T1000 (cell line): ENCODE results near the gene CREB3L2.

ENCODE experiments used
- DNase-seq: peaks from one replicate; lab custom pipeline; 2025; ENCODE audit warnings: mixed read lengths; lab: John Stamatoyannopoulos, UW

The CREB3L2 gene

GRCh38 chr7:137898839-137899721, 102.8 kb downstream of the CREB3L2 start:
- DNase-seq = peak; percentile 56

DNA sequence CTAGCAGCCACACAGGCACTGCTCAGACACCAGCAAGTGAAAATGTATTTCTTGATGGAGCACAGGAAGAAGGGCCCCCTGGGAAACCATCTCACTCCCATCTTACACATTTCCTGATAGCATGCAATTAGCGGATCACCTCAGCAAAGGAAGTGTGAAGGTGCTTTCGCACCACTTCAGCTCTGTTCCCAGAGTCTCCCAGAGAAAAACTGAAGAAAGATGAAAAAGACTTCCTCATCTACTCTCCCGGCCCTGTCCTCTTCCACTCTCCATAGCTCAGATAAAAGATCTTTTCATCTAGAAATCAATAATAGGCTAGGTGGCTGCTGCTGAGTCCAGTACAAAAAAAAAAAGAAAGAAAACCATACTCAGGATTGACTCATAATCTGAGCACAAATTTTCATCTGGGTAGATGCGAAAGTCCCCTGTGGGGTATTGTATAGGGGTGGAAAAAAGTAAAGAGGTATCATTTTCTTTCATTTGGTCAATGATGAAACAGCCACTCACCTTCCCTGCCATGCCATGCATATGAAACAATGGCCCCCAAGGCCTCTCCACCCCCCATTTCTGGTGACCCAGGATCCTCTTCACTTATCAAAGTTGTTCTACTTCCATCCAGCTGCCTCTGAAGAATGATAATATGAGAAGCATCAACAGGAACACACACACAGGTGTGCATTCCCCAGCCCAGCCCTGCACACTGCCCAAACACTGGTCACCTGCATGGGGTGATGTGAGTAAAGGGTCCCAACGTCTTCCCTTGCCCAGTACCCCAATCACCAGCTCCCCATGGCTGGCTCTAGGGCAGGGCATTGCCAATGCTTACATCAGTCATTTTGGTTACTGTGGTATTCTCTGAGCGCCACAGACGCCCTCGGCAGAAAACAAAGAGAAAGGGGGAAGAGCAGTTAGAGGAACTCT, 106.3 kb downstream of the CREB3L2 start:
- DNase-seq = no peak

DNA sequence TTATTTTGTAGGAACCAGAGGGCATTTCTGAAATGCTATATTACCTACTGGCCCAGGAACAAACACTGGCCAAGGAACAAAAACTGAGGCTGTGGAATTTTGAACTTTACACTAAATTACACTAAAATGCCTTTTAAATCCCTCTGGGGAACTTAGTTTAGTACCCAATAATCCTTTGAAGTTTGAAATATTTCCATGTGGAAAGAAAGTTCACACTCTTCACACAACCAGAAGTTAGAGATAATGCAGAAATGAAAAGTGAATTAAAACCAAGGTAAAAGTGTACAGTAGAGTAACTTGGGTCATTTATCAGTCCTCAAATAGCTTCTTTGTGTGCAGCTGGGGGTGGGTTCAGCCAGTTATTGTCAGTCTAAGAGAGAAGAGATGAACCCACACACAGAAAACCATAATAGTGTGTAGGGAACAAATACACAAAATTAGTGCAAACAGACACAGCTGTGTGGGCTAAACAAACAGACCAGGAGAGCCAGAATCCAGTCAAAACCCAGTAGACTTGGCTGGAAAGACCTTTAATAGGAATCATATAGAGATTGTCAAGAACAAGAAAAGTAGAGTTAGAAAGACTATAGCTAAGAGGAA, 108.6 kb downstream of the CREB3L2 start:
- no peak for DNase-seq

DNA sequence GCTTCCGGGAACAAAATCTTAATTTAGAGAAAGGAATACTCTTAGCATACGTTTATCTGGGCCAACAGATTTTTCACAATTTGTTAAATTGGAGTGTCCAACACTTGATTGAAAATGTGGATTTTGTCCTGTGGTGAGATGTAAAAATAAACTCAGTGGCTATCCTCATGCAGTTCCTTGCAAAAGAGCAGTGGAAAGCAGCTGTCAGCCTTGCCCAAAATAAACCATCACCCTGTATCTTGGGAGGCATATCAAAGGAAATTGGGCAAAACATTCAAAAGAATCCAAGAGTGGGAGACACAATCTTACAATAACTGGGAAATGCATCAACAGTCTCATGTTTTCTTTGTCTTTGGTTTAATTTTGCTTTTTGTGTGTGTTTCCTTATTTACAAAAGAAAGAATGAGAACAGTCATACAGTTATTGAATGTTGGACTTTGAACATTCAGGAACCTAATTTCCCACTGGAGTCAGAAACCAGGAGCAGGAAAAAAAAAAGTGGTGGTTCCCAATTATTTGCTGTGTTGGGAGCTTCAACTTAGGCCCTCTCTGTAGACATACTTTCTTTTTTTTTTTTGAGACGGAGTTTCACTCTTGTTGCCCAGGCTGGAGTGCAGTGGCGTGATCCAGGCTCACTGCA, 110.8 kb downstream of the CREB3L2 start:
- DNase-seq = no peak

DNA sequence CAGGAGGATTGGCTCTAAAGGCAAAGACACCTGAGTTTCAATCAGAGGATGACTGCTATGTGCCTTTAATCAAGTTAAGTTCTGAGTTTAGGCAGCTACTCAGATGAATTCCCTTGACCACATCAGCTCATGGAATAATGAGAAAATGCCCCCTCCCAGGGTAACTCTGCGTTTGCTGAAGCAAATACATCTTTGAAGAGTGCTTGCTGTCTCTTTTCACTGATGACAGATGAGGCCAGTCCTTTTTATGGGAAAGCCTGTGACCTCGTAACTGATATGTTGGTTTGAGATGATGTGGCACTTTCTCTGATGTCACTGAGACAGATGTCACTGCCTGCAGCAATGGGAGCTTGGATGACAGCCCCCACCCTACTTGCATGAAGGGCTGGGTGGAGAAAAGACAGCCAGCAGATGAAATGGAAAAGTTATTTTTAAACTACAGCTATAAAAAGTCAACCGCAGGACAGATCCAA, 111.4 kb downstream of the CREB3L2 start:
- no peak for DNase-seq

DNA sequence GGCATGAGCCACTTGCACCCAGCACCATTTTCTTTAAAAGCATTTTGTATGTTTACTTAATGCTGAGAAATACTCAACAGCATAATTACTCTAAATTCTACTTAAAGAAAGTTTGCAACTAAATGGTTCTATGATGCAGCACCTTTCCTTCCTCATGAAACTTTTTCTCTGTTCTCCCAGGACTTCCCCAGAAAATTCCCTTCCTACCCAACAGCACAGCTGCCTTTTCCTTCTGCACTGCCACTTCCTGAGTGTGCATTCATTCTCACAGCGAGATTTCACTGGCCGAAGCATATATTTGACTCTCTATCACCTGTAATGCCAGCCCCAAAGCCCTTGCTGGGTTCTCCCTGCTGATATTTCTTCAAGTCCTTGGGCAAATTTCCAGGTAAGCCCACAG, 113.6 kb downstream of the CREB3L2 start:
- no peak for DNase-seq

- DNase-seq = no peak
Observed at GRCh38 chr7:137886746-137887145, 115.1 kb downstream of the CREB3L2 start.

DNA sequence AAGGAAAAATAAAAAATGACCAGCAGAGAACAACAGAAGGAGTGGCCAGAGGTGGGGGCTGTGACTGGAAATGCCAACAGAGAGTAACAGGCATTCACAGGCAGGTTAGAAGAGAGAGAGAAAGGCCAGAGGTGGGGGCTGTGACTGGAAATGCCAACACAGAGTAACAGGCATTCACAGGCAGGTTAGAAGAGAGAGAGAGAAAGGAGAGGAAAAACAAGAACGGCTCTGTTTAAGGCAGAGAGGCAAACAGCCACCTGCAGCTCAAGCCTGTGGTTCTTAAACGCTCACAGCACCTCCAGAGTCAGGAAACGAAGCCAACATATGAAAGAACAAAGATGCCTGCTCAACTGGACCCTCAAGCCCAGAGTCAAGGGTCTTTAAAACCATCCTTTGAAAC, 115.6 kb downstream of the CREB3L2 start:
- DNase-seq = no peak

- DNase-seq = no peak
Observed at GRCh38 chr7:137885678-137886077, 116.2 kb downstream of the CREB3L2 start.

GRCh38 chr7:137882806-137883205, 119.1 kb downstream of the CREB3L2 start:
- no peak for DNase-seq

- peak; percentile 80 for DNase-seq
Observed at GRCh38 chr7:137882261-137882668, 119.6 kb downstream of the CREB3L2 start.

DNA sequence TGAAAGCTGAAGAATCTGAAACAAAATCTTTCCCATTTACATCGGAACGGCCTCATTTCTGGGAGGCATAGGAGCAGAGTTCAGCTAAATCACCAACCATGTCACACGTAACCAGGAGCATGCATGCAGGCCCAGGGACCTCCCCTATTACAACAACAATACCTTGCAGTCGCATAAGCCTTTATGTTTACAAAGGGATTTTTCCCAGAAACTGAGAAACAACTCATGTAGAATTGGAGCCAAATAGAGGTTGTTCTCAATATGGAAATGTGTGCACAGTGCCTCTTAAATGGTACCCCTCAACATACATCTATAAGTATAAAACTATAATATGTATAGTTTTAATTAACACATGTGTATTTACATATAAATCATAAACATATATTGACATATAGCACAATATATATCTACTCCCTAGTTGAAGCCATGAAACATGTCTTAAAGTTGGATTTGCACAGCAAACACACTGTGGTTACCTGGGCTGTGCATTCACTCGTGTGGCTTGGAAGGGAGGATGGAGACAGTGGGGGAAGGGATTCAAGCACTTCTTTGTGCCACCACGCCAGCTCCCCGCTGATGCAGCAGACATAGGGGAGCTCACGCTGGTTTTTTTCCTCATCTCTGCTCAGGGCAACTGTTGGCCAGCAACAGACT, 120.2 kb downstream of the CREB3L2 start:
- DNase-seq = no peak

DNA sequence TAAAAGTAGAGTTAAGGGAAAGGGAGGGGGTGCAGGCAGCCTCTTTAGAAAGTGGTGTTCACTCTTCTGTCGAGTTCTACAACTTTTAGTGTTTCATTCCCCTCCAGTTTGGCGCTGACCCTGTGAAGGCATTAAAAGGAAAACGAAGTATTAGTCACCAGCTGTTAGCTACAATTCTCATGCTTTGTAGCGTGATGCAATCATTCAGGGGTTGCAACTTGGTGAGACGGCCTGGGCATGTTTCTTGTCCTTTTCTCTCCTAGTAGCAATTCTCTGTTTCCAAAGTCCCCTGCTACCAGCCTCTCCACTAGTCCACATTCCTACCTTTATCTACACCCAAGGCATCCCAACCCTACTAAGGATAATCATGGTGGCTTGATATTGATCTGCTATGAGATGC, 121.5 kb downstream of the CREB3L2 start:
- no peak for DNase-seq

GRCh38 chr7:137879357-137880158, 122.3 kb downstream of the CREB3L2 start:
- DNase-seq = no peak

DNA sequence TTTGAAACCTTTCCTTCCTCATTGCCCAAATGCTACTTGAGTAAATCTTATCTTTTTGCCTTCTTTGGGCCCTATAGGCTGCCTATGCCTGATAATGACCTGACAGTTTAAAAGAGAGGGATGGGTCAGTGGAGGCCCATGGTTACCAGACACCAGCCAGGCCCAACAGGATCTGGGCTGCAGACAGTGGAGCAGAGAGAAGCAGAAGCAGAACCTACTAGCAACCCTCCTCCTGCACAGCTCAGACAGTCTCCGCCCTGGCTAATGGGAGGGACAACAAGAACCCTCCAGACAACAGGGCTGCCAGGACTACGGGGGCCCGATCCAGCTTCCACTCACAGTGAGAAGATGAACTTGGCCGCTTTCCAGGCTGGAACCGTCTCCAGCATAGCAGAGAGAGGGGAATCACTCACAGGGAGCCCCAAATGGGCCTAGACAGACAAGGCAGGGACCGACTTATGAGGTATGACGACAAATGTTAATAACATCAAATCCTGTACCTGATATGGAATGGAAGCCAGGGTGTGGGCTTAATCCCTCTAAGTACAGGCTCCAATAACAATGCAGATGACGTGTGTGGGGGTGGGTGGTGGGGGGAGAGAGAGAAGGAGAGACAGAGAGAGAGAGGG, 123.4 kb downstream of the CREB3L2 start:
- DNase-seq = no peak

DNA sequence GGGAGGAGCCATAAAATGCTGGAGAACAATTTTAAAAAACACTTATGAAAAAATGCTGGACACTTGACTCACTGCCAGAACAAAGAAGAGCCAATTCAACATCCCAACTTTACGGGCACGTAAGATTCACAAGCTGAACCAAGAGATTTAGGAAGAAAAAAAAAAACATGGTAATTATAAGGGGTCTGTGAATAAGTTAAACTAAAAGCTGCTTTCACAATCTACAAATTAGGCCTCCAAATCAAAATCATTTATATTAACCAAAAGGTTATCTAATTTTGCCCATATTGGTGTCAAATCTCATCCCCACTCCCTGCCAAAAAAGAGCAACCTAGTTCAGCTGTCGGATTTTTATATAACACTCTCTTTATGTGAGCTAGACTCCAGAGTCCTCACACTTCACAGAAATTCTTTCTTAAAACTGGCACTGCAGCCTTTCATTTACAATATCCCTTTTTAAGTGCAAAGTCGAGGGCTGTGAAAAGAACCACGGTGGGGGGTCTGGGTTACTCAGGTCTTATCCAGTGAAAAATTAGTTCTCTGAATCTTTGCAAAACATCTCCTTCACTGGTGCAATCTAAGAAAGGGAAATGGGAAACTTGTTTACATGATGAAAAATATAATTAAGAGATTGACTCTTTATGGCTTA, 124.7 kb downstream of the CREB3L2 start:
- no peak for DNase-seq

GRCh38 chr7:137875746-137876145, 126.1 kb downstream of the CREB3L2 start:
- no peak for DNase-seq

- DNase-seq = peak; percentile 14
Observed at GRCh38 chr7:137873979-137874777, 127.7 kb downstream of the CREB3L2 start.

GRCh38 chr7:137873524-137873923, 128.4 kb downstream of the CREB3L2 start:
- DNase-seq = peak; percentile 7
